ENCODE results near the gene NLRC3.

DNA sequence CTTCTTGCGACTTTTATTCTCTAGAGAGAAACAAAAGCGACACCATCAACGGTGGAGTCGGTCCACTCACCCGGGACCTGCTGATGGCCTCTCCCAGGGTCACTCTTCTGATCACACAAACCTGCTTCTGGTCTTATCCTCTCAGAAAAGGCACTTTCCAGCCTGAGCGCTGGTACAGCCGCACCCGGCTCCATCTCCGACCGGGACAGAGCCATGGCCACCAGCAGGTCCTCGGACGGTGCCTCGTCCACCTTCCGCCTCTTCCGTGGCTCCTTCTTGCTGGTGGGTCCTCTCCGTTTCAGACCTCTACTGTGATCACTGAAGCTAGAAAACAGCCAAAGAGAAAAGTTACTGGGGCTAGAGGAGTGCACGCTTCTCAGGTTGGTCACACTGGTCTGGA lies 20.5 kb upstream of the NLRC3 start:
- TF ChIP-seq, protein P1, sequence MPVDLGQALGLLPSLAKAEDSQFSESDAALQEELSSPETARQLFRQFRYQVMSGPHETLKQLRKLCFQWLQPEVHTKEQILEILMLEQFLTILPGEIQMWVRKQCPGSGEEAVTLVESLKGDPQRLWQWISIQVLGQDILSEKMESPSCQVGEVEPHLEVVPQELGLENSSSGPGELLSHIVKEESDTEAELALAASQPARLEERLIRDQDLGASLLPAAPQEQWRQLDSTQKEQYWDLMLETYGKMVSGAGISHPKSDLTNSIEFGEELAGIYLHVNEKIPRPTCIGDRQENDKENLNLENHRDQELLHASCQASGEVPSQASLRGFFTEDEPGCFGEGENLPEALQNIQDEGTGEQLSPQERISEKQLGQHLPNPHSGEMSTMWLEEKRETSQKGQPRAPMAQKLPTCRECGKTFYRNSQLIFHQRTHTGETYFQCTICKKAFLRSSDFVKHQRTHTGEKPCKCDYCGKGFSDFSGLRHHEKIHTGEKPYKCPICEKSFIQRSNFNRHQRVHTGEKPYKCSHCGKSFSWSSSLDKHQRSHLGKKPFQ (tag by site-specific recombination; IDR thresholded peaks at IDR 0.05), result no peak
- TF ChIP-seq GLIS1 (tag by site-specific recombination; IDR thresholded peaks at IDR 0.05) (no peak), IKZF3 (tag by site-specific recombination; IDR thresholded peaks at IDR 0.05) (no peak)
